Transverse colon (tissue), 4 donors: ENCODE measurements around the gene NR2E3.

ENCODE experiments used
- POLR2A ChIP-seq: fragments of 450-650 bp; IDR thresholded peaks from one replicate; pipeline ENCODE4 v1.6.1; 2016; ENCODE audit warnings: antibody characterized with exemption, mild to moderate bottlenecking, moderate library complexity
- POLR2AphosphoS5 ChIP-seq, 3 donors: sonication (generic); formaldehyde crosslinking; IDR thresholded peaks; one replicate each; pipeline ENCODE4 v1.6.1; 2016; ENCODE audit warnings: antibody characterized with exemption in 3 of 3
- TF ChIP-seq, protein P1 (sequence below), 5 experiments: fragments of 200-600 bp in 3 of 5; fragments of 450-650 bp in 2 of 5; sonication (generic) in 3 of 5; IDR thresholded peaks; 1 replicate in 2 of 5; 2 replicates in 3 of 5; pipeline ENCODE4 v1.5.1; 2016 to 2017; ENCODE audit warnings: antibody characterized with exemption in 5 of 5, inconsistent platforms in 3 of 5, mild to moderate bottlenecking in 2 of 5, moderate library complexity in 1 of 5

DNA sequence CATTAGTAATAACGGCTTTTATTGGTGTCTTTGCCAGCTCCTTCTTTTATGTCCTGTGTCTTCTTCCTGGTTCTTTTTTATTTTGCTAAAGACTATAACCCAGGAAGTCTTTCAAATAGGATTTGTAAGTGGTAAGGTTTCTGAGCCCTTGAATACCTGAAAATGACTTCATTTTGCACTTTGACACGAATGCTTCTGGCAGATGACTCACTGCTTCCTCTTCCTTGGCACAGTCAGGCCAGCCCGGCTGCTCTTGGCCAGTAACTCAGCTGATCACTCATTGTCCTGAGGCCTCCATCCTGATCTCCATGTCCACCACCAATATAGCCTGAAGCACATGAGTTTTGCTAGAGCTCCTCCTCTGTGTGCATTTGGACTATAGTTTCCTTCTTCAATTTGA lies 48.7 kb upstream of the NR2E3 start:
- TF ChIP-seq, protein P1, sequence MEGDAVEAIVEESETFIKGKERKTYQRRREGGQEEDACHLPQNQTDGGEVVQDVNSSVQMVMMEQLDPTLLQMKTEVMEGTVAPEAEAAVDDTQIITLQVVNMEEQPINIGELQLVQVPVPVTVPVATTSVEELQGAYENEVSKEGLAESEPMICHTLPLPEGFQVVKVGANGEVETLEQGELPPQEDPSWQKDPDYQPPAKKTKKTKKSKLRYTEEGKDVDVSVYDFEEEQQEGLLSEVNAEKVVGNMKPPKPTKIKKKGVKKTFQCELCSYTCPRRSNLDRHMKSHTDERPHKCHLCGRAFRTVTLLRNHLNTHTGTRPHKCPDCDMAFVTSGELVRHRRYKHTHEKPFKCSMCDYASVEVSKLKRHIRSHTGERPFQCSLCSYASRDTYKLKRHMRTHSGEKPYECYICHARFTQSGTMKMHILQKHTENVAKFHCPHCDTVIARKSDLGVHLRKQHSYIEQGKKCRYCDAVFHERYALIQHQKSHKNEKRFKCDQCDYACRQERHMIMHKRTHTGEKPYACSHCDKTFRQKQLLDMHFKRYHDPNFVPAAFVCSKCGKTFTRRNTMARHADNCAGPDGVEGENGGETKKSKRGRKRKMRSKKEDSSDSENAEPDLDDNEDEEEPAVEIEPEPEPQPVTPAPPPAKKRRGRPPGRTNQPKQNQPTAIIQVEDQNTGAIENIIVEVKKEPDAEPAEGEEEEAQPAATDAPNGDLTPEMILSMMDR (IDR thresholded peaks at IDR 0.05): no peak
- TF ChIP-seq POLR2A (no peak), POLR2AphosphoS5 (IDR thresholded peaks at IDR 0.05) (peak in 2 of 3 donors; percentile 59 to 70)
